Measurements from ENCODE around the gene TRAF7. TPM values are rescaled to one million over a fixed set of nuclear protein-coding genes. Genes with fewer than 3 reads are reported as not detected.

Gene TRAF7
- total RNA-seq, 2 donors from 2014 or later, result 34.1 to 54.8 TPM

DNA sequence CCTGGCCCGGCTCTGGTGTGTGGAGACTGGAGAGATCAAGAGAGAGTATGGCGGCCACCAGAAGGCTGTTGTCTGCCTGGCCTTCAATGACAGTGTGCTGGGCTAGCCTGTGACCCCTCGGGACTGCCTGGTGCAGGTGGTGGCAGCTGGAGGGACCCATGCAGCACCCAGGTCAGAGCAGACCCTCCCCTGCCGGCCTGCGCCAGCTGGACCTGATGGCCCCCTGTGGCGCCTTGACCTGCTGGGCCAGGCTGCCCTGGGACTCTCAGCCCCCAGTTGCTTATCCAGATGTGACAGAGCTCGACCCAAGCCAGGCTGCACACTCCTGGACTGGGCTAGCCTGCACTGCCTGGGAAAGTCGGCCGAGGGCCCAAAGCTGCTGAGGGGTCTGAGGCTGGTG is 53.2 kb downstream of the TRAF7 start:
- H3K4me1 ChIP-seq (ENCODE audit: control insufficient read depth in 1 of 2, low read depth in 2 of 2), result peaks cover 23 to 41% of the 10 kb centered on the region in 2 donors
- H3K36me3 ChIP-seq, result peaks cover 18% of the 10 kb centered on the region
- ATAC-seq (ENCODE audit: insufficient number of reproducible peaks, low FRiP score, low read depth), result no peak
- no peak for DNase-seq (ENCODE audit: low spot score)
- TF ChIP-seq, protein P1, sequence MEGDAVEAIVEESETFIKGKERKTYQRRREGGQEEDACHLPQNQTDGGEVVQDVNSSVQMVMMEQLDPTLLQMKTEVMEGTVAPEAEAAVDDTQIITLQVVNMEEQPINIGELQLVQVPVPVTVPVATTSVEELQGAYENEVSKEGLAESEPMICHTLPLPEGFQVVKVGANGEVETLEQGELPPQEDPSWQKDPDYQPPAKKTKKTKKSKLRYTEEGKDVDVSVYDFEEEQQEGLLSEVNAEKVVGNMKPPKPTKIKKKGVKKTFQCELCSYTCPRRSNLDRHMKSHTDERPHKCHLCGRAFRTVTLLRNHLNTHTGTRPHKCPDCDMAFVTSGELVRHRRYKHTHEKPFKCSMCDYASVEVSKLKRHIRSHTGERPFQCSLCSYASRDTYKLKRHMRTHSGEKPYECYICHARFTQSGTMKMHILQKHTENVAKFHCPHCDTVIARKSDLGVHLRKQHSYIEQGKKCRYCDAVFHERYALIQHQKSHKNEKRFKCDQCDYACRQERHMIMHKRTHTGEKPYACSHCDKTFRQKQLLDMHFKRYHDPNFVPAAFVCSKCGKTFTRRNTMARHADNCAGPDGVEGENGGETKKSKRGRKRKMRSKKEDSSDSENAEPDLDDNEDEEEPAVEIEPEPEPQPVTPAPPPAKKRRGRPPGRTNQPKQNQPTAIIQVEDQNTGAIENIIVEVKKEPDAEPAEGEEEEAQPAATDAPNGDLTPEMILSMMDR (IDR thresholded peaks at IDR 0.05), result no peak
- H3K4me3 ChIP-seq, result no peak overlapping the region
- no peaks in the 10 kb centered on the region for H3K27me3 ChIP-seq (replicated peaks; ENCODE audit: insufficient read depth)
- no peaks in the 10 kb centered on the region for H3K9me3 ChIP-seq
- H3K27ac ChIP-seq, result no peak overlapping the region

DNA sequence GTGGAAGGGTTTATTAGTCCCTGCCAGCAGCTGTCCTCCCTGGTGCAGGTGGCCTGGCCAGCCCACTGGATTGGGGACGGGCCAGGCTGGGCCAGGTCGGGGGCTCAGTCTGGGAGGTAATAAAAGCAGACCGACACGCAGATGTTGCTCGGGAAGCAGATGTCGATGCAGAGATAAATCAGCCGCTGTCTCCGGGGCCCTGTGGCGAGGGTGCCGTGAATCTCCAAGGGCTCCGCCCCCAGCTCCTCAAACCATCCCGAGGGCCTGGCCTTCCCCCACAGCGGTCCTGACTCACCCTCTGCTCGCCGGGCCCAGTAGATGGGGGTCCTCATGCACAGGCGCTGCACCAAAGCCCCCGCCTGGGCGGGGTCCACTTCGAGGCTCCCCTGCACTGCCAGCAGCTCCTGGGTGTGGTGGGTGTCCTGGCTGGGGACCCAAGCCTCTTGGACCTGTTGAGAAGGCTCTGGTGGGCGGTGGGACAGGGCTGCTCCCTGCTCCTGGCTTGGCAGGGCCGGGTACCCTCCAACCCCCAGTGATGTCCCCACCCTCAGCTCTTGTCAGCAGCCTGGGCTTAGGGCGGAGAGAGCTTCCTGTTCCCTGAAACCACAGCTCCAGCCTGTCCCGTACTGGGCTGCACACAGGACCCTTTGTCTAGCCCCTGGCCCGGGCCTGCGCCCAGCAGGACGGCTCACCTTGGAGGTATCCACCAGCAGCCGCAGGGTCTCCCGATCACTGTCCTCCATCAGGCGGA is 53.9 kb downstream of the TRAF7 start:
- peaks cover 23 to 40% of the 10 kb centered on the region in 2 donors for H3K4me1 ChIP-seq (ENCODE audit: control insufficient read depth in 1 of 2, low read depth in 2 of 2)
- DNase-seq (ENCODE audit: low spot score), result no peak
- no peaks in the 10 kb centered on the region for H3K9me3 ChIP-seq
- TF ChIP-seq, protein P1 (IDR thresholded peaks at IDR 0.05), result no peak
- H3K27ac ChIP-seq, result no peak overlapping the region
- peaks cover 18% of the 10 kb centered on the region for H3K36me3 ChIP-seq
- no peak for ATAC-seq (ENCODE audit: insufficient number of reproducible peaks, low FRiP score, low read depth)
- H3K4me3 ChIP-seq, result no peak overlapping the region
- H3K27me3 ChIP-seq (replicated peaks; ENCODE audit: insufficient read depth), result no peaks in the 10 kb centered on the region

DNA sequence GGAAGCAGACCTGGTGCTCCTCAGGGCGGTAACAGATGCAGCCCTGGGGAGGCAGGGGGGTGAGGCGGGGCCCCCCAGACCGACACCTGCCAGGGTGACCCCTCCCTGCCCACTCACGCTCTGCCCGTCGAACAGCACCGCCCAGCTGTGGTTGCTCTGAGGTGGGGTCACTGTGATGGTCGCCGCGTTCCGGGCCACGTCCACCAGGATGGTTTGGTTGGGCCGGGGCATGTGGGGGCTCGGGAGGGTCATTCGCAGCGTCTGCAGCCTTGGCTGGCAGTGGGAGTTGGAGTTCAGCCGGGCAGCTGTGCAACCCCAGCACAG is 54.4 kb downstream of the TRAF7 start:
- Histone ChIP-seq H3K36me3 (peaks cover 18% of the 10 kb centered on the region), H3K27ac (no peak overlapping the region), H3K4me3 (no peak overlapping the region), H3K27me3 (replicated peaks; ENCODE audit: insufficient read depth) (no peaks in the 10 kb centered on the region), H3K4me1 (ENCODE audit: control insufficient read depth in 1 of 2, low read depth in 2 of 2) (peaks cover 23 to 34% of the 10 kb centered on the region in 2 donors), H3K9me3 (no peaks in the 10 kb centered on the region)
- DNase-seq (ENCODE audit: low spot score) (no peak), ATAC-seq (ENCODE audit: insufficient number of reproducible peaks, low FRiP score, low read depth) (no peak)
- TF ChIP-seq, protein P1 (IDR thresholded peaks at IDR 0.05), result no peak

DNA sequence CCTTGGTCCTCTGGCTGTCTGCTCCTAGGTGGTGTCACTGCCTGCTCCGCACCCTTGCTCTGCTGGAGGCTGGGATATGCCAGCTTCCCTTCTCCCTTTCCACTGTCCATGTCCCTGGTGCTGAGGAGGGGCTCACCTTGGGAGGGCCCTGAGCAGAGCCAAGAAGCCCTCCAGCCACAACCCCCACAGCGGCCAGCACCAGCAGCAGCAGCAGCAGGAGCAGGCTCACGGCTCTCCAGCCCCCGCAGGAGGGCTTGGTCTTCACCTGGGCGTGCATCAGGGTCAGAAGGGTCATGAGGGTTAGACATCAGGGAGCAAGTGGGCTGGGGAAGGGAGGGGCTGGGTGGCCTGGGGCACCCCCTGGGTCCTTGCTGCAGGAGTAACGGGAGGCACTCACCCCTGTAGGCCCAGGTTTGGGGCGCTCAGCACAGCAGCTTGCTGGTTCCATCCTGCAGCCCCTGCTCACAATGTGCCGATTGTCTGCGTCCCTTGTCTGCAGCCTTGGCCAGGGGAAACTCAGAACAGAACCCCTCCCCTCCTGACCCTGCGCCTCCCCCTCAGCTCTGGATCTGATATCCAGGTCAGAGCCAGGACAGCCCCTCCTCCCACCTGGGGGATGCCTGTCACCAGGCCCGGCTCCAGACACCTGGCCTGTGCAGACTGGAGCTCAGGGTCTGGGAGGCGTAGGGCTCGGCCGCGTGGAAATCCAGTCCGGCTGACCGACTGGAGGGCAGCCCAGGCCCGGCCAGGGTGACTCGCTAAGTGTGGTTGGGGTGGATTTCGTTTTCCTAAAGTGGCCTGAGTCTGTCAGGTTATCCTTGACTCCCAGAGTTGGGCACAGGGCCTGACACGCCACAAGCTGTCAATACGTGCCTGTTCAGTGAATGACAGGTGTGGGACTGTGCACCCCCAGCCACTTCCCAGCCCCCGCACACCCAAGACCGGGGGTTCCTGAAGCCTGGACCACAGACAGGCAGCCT is 55.1 kb downstream of the TRAF7 start, which contains the start of gene BRICD5:
BRICD5 (minus strand) TSS at position 478 of the 980 bp plus-strand sequence; CDS start at position 448, 30 bp downstream.
- Histone ChIP-seq H3K36me3 (peaks cover 18% of the 10 kb centered on the region), H3K9me3 (no peaks in the 10 kb centered on the region), H3K4me1 (ENCODE audit: control insufficient read depth in 1 of 2, low read depth in 2 of 2) (peaks cover 23 to 34% of the 10 kb centered on the region in 2 donors), H3K27ac (no peak within 1 kb of the TSS), H3K4me3 (no peak within 1 kb of the TSS), H3K27me3 (replicated peaks; ENCODE audit: insufficient read depth) (no peaks in the 10 kb centered on the region)
- ATAC-seq (ENCODE audit: insufficient number of reproducible peaks, low FRiP score, low read depth) (no peak), DNase-seq (ENCODE audit: low spot score) (no peak)
- TF ChIP-seq, protein P1 (IDR thresholded peaks at IDR 0.05), result no peak

DNA sequence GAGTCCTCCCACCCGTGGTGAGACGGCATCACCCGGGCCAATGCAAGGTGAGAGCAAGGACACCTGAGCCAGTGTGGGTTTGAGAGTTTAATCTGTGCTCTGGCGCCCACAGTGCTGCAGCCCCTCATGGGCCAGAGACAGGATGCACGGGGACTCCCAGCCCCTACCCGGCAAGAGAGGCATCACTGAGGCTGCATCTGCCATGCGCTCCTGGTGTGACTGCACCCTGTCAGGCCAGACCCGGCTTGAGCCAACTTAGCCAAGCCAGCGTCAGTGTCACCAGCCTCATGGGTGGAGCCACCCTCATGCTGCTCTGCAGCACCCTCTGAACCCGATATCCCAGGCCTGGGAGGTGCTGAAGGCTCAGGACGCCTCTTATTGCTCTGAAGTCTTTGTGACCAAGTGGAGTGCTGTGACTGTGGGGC is 56.4 kb downstream of the TRAF7 start:
- ATAC-seq (ENCODE audit: insufficient number of reproducible peaks, low FRiP score, low read depth), result no peak
- H3K27ac ChIP-seq, result no peak overlapping the region

More for the DNA sequence above, 56.4 kb downstream of the TRAF7 start:
- peaks cover 17 to 22% of the 10 kb centered on the region in 2 donors for H3K4me1 ChIP-seq (ENCODE audit: control insufficient read depth in 1 of 2, low read depth in 2 of 2)
- no peak overlapping the region for H3K4me3 ChIP-seq
- peaks cover 18% of the 10 kb centered on the region for H3K36me3 ChIP-seq
- H3K27me3 ChIP-seq (replicated peaks; ENCODE audit: insufficient read depth), result no peaks in the 10 kb centered on the region
- DNase-seq (ENCODE audit: low spot score), result no peak
- TF ChIP-seq, protein P1 (IDR thresholded peaks at IDR 0.05), result no peak
- H3K9me3 ChIP-seq, result no peaks in the 10 kb centered on the region
